GM12864 (cell line): ENCODE measurements around the gene CAMK2B.

Experiments
- DNase-seq: peaks from one replicate; pipeline ENCODE4 v3.0.0-alpha.2; 2011; ENCODE audit warnings: low read depth
- H3K4me3 ChIP-seq: 2 replicates; pipeline ENCODE4 v1.5.1; 2011; ENCODE audit warnings: mild to moderate bottlenecking, low read depth, low read length, control low read depth
- TF ChIP-seq, protein P1 (sequence below): IDR thresholded peaks from 2 replicates; pipeline ENCODE4 v1.5.1; 2011; ENCODE audit warnings: low read depth, mild to moderate bottlenecking, moderate library complexity, low read length, control low read depth, inconsistent platforms; ENCODE audit errors: missing control alignments

The CAMK2B gene

DNA sequence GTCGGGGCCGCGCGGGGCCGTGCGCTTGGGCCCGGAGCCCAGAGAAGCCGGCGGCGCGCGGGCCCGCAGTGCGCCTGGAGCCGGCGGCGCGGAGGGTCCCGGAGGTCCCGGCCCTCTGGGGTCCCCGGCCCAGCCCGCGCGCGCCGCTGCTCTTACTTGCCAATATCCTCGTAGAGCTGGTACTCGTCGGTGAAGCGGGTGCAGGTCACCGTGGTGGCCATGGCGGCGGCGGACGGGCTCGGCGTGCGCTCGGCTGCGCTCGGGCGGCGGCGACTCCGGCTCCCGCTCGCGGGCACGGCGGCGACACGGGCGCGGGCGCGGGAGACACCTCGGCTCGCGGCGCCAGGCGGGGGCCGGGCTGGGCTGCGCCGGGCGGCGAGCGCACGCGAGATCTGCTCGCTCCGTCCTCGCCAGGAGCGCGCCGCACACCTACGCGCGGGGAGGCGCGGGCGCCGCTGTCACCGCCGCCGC, at the start of gene CAMK2B:
TSS of gene CAMK2B (minus strand) at position 394 of the 471 bp plus-strand sequence. CDS start at position 221, 173 bp downstream.
- H3K4me3 ChIP-seq, result no peak within 1 kb of the TSS; the same call in 1 of the 2 replicates
- TF ChIP-seq, protein P1, sequence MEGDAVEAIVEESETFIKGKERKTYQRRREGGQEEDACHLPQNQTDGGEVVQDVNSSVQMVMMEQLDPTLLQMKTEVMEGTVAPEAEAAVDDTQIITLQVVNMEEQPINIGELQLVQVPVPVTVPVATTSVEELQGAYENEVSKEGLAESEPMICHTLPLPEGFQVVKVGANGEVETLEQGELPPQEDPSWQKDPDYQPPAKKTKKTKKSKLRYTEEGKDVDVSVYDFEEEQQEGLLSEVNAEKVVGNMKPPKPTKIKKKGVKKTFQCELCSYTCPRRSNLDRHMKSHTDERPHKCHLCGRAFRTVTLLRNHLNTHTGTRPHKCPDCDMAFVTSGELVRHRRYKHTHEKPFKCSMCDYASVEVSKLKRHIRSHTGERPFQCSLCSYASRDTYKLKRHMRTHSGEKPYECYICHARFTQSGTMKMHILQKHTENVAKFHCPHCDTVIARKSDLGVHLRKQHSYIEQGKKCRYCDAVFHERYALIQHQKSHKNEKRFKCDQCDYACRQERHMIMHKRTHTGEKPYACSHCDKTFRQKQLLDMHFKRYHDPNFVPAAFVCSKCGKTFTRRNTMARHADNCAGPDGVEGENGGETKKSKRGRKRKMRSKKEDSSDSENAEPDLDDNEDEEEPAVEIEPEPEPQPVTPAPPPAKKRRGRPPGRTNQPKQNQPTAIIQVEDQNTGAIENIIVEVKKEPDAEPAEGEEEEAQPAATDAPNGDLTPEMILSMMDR, result no peak
- no peak for DNase-seq

DNA sequence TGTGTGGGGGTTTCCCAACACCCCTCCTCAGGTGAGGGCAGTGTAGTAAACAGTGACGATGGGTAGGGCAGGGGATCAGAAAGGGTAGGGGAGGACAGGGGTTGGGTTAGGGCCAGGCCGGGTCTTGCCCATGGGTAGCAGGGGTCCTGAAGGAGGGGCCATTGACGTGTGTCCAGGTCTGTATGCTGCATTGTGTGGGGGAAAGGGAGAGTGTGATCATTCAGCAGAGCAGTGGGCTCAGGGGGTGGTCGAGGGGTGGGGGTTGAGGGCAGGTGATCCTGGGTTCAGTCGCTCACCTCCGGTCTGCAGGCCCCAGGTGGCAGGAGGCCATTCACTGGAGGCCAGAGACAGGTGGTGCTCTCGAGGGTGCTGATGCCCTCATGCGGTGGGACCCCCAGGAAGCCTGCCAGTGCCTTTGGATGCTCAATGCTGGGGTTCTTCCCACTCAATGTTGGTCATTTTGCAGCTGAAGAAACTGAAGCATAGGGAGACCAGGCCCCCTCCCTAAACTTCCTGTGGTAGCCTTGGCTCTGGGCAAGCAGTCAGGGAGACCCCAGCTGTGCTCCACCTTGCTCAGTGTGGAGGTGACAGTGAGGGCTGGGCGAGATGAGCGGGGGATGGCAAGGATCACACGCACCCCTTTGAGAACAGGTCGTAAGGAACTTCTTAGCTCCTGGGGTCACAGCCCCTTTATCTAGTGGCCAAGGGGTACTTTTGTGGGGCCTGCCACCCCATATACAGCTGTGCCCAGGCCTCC, 48.8 kb upstream of the CAMK2B start:
- no peak for DNase-seq
- H3K4me3 ChIP-seq, result no peak overlapping the region
- TF ChIP-seq, protein P1, result no peak

DNA sequence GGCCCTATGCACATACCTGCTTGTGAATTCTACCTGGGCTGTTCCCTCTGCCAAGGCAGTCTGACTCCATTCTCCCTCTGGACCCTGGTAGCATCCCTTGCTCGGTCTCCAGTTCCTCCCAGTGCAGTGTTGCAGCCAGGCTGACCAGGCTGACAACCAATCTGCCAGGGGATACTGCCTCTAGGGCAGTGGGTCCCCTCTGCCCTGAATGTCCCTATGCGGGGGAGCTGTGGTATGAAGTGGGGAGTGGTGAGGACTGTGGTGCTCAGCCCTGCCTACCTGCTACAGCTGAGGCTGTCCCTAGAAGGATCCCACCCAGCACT, 48.0 kb upstream of the CAMK2B start:
- TF ChIP-seq, protein P1, result no peak
- DNase-seq, result no peak
- no peak overlapping the region for H3K4me3 ChIP-seq

DNA sequence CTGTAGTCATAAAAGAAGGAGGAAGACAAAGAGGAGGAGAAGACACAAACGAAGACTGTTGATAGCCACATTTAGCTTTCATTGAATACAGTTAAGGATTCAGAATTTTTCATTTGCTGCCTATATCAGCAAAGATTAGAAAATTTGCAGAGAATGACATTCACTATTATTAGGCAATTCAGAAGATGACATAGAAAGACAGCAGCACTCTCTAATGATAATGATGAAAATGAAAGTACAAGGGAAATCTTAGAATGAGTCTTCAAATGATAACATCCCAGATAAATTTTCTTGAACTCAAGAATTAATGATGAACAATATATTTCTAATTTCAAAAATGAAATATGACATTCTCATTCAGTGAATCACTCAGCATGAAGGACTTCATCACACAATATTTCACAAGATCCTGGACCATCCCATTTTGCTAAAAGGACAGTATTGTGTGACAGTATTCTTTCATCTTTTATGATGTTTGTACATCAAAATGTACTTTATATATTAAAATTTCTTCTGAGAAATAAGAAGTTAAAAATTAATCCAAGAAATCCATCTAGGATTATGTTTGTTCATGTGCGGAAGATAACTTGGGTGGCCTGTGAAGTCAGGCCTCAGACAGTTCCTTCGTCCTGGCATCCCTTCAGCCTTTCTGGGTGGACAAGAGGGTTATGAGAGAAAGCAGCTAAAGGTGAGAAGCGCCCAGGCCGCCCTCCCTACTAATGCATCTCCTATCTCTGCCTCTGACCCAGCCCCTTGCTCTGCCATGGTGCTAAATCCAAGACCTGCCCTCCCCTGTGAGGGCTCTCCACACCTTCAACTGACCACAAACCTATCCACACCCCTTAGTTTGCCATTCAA, 47.4 kb upstream of the CAMK2B start:
- no peak overlapping the region for H3K4me3 ChIP-seq
- TF ChIP-seq, protein P1, result no peak
- DNase-seq, result no peak

DNA sequence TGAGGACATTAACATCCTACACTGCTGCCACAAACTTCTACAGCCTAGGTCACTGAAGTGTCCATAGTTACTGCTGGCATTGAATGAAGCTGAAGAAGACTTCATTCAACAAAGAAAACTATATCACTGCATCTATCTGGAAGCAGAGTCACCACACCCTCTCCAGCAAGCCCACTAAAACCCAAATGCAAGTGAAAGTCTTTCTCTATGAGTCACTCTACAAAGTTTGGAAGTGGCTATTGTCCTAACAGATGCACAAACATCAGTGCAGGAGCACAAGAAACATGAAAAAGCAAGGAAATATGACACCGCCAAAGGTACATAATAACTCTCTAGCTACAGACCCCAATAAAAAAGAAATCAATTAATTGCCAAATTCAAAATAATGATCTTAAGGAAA, 43.5 kb upstream of the CAMK2B start:
- DNase-seq, result no peak
- TF ChIP-seq, protein P1, result no peak
- no peak overlapping the region for H3K4me3 ChIP-seq

DNA sequence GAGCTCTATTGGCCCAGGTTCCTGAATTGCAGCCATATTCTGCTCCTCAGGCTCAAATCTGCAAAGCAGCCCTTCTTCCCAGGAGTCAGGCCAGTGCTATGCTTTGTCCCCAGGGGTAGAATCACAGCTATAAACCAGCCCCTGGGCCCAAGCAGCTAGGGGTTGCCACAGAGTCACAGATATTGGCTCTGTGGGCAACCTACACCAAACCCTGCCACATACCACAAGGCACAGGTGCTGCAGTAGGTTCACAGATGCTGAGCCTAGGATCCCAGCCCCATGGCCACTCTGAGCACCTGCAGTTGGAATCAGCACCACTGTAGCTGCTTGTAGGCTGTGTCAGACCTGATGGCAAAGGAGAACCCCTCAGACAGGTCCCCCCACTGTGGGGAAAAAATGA, 43.1 kb upstream of the CAMK2B start:
- no peak overlapping the region for H3K4me3 ChIP-seq
- TF ChIP-seq, protein P1, result no peak
- DNase-seq, result no peak
